ENCODE measurements around the gene CHMP1B.

The CHMP1B gene

GRCh38 chr18:11873670-11874340 is 22.6 kb downstream of the CHMP1B start:
- H3K4me1 ChIP-seq (ENCODE audit: insufficient read depth, low read length) = no peaks in the 10 kb centered on the region
- H3K27ac ChIP-seq (ENCODE audit: low read depth, low read length) = no peak overlapping the region
- no peak overlapping the region for H3K9ac ChIP-seq (ENCODE audit: low read length)
- no peak overlapping the region for H3K4me3 ChIP-seq (ENCODE audit: low read depth in 1 of 2, low read length in 2 of 2)
- no peaks in the 10 kb centered on the region for H3K9me3 ChIP-seq (ENCODE audit: low read length)
- no peaks in the 10 kb centered on the region for H3K27me3 ChIP-seq (ENCODE audit: control insufficient read depth in 1 of 2, insufficient read depth in 2 of 2, low read length in 2 of 2)
- no peaks in the 10 kb centered on the region for H3K36me3 ChIP-seq (ENCODE audit: insufficient read depth, low read length)

- Histone ChIP-seq H3K36me3 (ENCODE audit: insufficient read depth, low read length) (no peaks in the 10 kb centered on the region), H3K4me3 (ENCODE audit: low read depth in 1 of 2, low read length in 2 of 2) (no peak overlapping the region), H3K9ac (ENCODE audit: low read length) (no peak overlapping the region), H3K27ac (ENCODE audit: low read depth, low read length) (no peak overlapping the region), H3K4me1 (ENCODE audit: insufficient read depth, low read length) (no peaks in the 10 kb centered on the region), H3K27me3 (ENCODE audit: control insufficient read depth in 1 of 2, insufficient read depth in 2 of 2, low read length in 2 of 2) (no peaks in the 10 kb centered on the region), H3K9me3 (ENCODE audit: low read length) (no peaks in the 10 kb centered on the region)
Measured at GRCh38 chr18:11874676-11875075, 23.5 kb downstream of the CHMP1B start.

- no peak overlapping the region for H3K27ac ChIP-seq (ENCODE audit: low read depth, low read length)
- H3K9me3 ChIP-seq (ENCODE audit: low read length) = no peaks in the 10 kb centered on the region
- no peak overlapping the region for H3K4me3 ChIP-seq (ENCODE audit: low read depth in 1 of 2, low read length in 2 of 2)
- no peaks in the 10 kb centered on the region for H3K36me3 ChIP-seq (ENCODE audit: insufficient read depth, low read length)
- no peaks in the 10 kb centered on the region for H3K27me3 ChIP-seq (ENCODE audit: control insufficient read depth in 1 of 2, insufficient read depth in 2 of 2, low read length in 2 of 2)
- H3K4me1 ChIP-seq (ENCODE audit: insufficient read depth, low read length) = no peaks in the 10 kb centered on the region
- no peak overlapping the region for H3K9ac ChIP-seq (ENCODE audit: low read length)
Measured at GRCh38 chr18:11877497-11878135, 26.4 kb downstream of the CHMP1B start.

DNA sequence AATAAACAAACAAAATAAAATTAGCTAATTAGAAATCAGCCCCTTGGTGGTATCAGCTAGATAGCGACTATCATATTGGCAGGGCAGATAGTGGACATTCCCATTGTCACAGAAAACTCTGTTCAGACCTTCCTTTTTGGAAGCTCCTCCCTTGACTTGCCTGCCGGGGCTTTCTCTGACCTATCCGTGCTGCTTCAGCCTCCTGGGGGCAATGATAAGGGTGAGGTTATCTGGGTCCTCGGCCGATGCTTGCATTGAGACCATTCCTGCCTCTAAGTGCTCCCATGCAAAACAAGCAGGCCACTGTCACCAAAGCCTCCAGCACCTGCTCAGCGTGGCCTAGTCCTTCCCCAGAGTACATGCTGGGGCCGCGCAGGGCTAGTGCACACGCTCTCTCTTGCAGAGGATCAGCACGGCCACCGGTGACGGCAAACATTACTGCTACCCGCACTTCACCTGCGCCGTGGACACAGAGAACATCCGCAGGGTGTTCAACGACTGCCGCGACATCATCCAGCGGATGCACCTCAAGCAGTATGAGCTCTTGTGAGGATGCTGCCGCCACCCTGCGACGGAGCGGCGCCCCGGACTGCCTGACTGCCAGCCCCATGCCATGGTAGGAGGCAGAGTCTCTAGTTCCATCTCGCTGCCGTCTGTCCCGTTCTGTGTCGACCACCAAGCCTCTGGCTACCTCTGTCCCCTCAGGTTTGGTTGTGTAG is 29.5 kb downstream of the CHMP1B start:
- no peaks in the 10 kb centered on the region for H3K27me3 ChIP-seq (ENCODE audit: control insufficient read depth in 1 of 2, insufficient read depth in 2 of 2, low read length in 2 of 2)
- no peak overlapping the region for H3K27ac ChIP-seq (ENCODE audit: low read depth, low read length)
- H3K4me1 ChIP-seq (ENCODE audit: insufficient read depth, low read length) = no peaks in the 10 kb centered on the region
- no peak overlapping the region for H3K4me3 ChIP-seq (ENCODE audit: low read depth in 1 of 2, low read length in 2 of 2)
- no peaks in the 10 kb centered on the region for H3K9me3 ChIP-seq (ENCODE audit: low read length)
- H3K36me3 ChIP-seq (ENCODE audit: insufficient read depth, low read length) = peaks cover 14% of the 10 kb centered on the region
- H3K9ac ChIP-seq (ENCODE audit: low read length) = no peak overlapping the region

- Histone ChIP-seq H3K4me3 (ENCODE audit: low read depth in 1 of 2, low read length in 2 of 2) (no peak overlapping the region), H3K9ac (ENCODE audit: low read length) (no peak overlapping the region), H3K27me3 (ENCODE audit: control insufficient read depth in 1 of 2, insufficient read depth in 2 of 2, low read length in 2 of 2) (no peaks in the 10 kb centered on the region), H3K36me3 (ENCODE audit: insufficient read depth, low read length) (peaks cover 28% of the 10 kb centered on the region), H3K4me1 (ENCODE audit: insufficient read depth, low read length) (no peaks in the 10 kb centered on the region), H3K9me3 (ENCODE audit: low read length) (no peaks in the 10 kb centered on the region), H3K27ac (ENCODE audit: low read depth, low read length) (no peak overlapping the region)
Measured at GRCh38 chr18:11882636-11883035, 31.4 kb downstream of the CHMP1B start.

DNA sequence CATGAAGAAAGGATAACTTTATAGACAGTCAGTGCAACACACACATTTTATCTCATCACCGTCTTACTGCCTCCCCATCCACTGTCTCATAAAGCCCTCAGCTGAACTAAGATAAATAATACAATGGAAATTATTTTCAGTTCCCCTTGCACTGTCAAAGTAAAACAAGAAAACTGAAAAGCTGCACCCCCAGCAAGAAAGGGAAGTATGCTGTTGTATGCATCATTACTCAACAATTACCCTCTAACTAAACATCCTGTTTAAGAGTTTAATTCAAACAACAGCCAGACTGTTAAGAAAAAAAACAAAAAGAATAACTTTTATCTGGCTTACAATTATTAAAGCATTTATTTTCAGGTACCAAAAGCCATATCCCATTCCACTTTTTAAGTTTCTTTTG is 31.9 kb downstream of the CHMP1B start:
- Histone ChIP-seq H3K27ac (ENCODE audit: low read depth, low read length) (no peak overlapping the region), H3K4me1 (ENCODE audit: insufficient read depth, low read length) (no peaks in the 10 kb centered on the region), H3K9ac (ENCODE audit: low read length) (no peak overlapping the region), H3K4me3 (ENCODE audit: low read depth in 1 of 2, low read length in 2 of 2) (no peak overlapping the region), H3K36me3 (ENCODE audit: insufficient read depth, low read length) (peaks cover 33% of the 10 kb centered on the region), H3K9me3 (ENCODE audit: low read length) (no peaks in the 10 kb centered on the region), H3K27me3 (ENCODE audit: control insufficient read depth in 1 of 2, insufficient read depth in 2 of 2, low read length in 2 of 2) (no peaks in the 10 kb centered on the region)

DNA sequence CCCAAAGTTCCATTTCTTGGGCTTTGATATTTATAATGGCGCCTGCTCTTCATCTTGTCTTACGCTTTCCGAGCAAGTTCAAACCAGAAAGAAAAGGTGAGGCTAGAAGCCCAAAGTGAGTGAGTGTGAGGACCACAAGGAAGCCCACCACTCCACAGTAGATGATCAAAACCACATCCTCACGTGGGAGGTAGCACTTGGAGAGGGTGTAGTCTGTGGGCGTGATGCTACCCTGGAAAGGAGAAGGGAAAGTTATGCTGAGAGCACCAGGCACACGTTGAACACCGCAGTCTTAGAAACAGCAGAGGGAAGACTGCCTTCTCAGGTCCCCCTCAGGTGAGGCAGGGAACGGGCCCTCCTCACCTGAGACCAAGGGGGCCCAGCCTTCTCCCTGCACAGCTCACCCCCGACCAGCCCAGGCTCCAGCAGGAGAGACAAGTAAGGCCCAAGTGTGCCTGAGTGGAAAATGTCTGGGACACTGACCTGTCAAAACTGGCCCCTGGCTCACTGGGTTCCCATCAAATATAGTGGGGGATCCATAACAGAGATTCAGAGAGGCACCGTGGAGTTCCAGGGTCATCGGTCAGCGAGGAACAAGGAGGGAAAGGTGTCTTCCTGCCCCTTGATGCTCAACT is 33.3 kb downstream of the CHMP1B start:
- Histone ChIP-seq H3K9me3 (ENCODE audit: low read length) (no peaks in the 10 kb centered on the region), H3K27ac (ENCODE audit: low read depth, low read length) (no peak overlapping the region), H3K9ac (ENCODE audit: low read length) (no peak overlapping the region), H3K4me1 (ENCODE audit: insufficient read depth, low read length) (no peaks in the 10 kb centered on the region), H3K36me3 (ENCODE audit: insufficient read depth, low read length) (peaks cover 46% of the 10 kb centered on the region), H3K4me3 (ENCODE audit: low read depth in 1 of 2, low read length in 2 of 2) (no peak overlapping the region), H3K27me3 (ENCODE audit: control insufficient read depth in 1 of 2, insufficient read depth in 2 of 2, low read length in 2 of 2) (no peaks in the 10 kb centered on the region)

DNA sequence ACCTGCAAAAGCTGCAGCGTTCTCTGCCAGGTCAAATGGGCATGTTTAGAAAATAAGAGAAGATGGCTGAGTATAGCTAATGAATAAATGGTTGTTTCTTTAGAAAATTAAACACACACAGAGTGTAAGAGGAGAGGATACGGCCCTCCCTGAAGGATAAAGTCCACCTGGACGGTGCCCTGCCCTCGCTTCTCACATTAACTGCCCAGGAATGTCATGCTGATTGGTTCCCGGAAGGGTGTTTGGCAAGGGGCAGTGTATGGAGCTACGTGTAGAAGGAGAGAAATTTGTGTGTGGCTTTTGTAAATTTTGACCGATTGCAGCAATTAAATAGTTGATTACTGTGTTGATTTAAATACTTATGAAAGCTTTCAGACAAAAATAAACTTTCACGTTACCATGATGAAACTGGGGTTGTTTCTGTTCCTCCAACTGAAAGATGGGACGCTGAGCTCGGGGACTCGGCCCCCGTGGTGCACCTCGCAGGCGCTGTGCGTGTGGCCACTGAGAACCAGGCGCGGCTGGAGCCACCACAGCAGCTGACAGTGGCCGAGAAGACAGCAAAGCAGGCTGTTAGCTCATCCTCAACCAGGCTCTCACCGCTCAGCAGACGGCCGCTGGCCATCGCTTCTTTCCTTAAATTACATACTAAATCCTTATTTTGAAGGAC is 34.2 kb downstream of the CHMP1B start:
- Histone ChIP-seq H3K27me3 (ENCODE audit: control insufficient read depth in 1 of 2, insufficient read depth in 2 of 2, low read length in 2 of 2) (no peaks in the 10 kb centered on the region), H3K36me3 (ENCODE audit: insufficient read depth, low read length) (peaks cover 49% of the 10 kb centered on the region), H3K9me3 (ENCODE audit: low read length) (no peaks in the 10 kb centered on the region), H3K9ac (ENCODE audit: low read length) (no peak overlapping the region), H3K4me3 (ENCODE audit: low read depth in 1 of 2, low read length in 2 of 2) (no peak overlapping the region), H3K27ac (ENCODE audit: low read depth, low read length) (no peak overlapping the region), H3K4me1 (ENCODE audit: insufficient read depth, low read length) (no peaks in the 10 kb centered on the region)

GRCh38 chr18:11886577-11887110 is 35.4 kb downstream of the CHMP1B start:
- Histone ChIP-seq H3K36me3 (ENCODE audit: insufficient read depth, low read length) (peaks cover 53% of the 10 kb centered on the region), H3K9me3 (ENCODE audit: low read length) (no peaks in the 10 kb centered on the region), H3K4me3 (ENCODE audit: low read depth in 1 of 2, low read length in 2 of 2) (no peak overlapping the region), H3K4me1 (ENCODE audit: insufficient read depth, low read length) (no peaks in the 10 kb centered on the region), H3K27ac (ENCODE audit: low read depth, low read length) (no peak overlapping the region), H3K27me3 (ENCODE audit: control insufficient read depth in 1 of 2, insufficient read depth in 2 of 2, low read length in 2 of 2) (no peaks in the 10 kb centered on the region), H3K9ac (ENCODE audit: low read length) (no peak overlapping the region)

DNA sequence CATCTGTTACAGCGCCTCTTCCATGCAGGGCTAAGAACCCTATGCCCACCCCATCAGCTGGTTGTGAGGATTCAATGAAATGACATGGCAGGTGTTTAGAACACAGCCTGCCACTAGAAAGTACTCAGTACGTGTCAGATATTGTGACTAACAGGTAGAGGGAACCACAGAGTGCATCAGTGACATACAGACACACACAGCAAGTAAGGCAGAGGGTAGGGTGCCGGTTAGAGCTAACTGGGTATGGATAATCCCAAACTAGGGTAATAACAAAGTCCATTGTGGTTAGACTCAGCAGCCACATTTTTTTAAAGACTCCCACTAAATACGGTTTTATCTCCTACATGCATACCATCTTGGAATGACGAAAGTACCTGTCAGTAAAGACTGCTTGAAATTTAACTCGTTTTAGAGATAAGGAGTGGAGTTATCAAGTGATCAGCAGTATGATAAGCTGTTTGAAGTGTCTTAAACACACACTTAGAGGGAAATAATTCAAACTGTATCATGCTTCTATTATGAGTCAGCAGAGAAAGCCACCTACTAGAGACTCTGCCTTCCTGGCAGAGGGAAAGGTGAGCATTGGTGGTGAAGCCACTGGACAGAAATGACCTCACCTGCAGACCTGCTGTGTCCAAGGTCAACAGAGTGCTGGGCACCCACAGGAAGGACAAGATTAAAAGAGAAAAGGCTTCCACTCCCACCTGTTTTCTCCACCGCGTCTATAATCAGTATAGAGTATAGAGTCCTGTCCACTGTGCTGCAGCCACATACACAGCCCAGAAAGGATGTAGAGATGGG is 36.3 kb downstream of the CHMP1B start:
- Histone ChIP-seq H3K4me3 (ENCODE audit: low read depth in 1 of 2, low read length in 2 of 2) (no peak overlapping the region), H3K27ac (ENCODE audit: low read depth, low read length) (no peak overlapping the region), H3K9me3 (ENCODE audit: low read length) (no peaks in the 10 kb centered on the region), H3K4me1 (ENCODE audit: insufficient read depth, low read length) (no peaks in the 10 kb centered on the region), H3K27me3 (ENCODE audit: control insufficient read depth in 1 of 2, insufficient read depth in 2 of 2, low read length in 2 of 2) (no peaks in the 10 kb centered on the region), H3K9ac (ENCODE audit: low read length) (no peak overlapping the region), H3K36me3 (ENCODE audit: insufficient read depth, low read length) (peaks cover 53% of the 10 kb centered on the region)
